Smooth muscle cell (in vitro differentiated cells): Measurements from ENCODE around the gene RAB11FIP4. TPM values are rescaled to one million over a fixed set of nuclear protein-coding genes. Genes with fewer than 3 reads are reported as not detected.

ENCODE experiments used
- DNase-seq: peaks from one replicate; lab custom pipeline; 2025; ENCODE audit not compliant: unreplicated experiment; lab: John Stamatoyannopoulos, UW
- H2AFZ ChIP-seq: fragments of 200-600 bp; sonication (generic); 2 replicates; pipeline ENCODE4 v1.6.0; 2016; ENCODE audit warnings: antibody characterized with exemption, low read depth, mild to moderate bottlenecking
- H3F3A ChIP-seq: fragments of 200-600 bp; sonication (generic); 2 replicates; pipeline ENCODE4 v1.6.0; 2017; ENCODE audit warnings: antibody characterized with exemption, low read depth
- H3K27ac ChIP-seq: fragments of 200-600 bp; sonication (generic); 2 replicates; pipeline ENCODE4 v1.5.1; 2016; ENCODE audit warnings: low read depth, mild to moderate bottlenecking
- H3K27me3 ChIP-seq: fragments of 200-600 bp; sonication (generic); 2 replicates; pipeline ENCODE4 v1.6.1; 2016; ENCODE audit warnings: low read depth, mild to moderate bottlenecking
- H3K36me3 ChIP-seq: fragments of 200-600 bp; sonication (generic); 2 replicates; pipeline ENCODE4 v1.5.1; 2016; ENCODE audit warnings: low read depth
- H3K4me1 ChIP-seq: fragments of 200-600 bp; sonication (generic); 2 replicates; pipeline ENCODE4 v1.5.1; 2016; ENCODE audit warnings: low read depth
- H3K4me2 ChIP-seq: fragments of 200-600 bp; sonication (generic); 2 replicates; pipeline ENCODE4 v1.6.0; 2016; ENCODE audit warnings: mild to moderate bottlenecking
- H3K4me3 ChIP-seq: fragments of 200-600 bp; sonication (generic); 2 replicates; pipeline ENCODE4 v1.5.1; 2016; ENCODE audit warnings: mild to moderate bottlenecking
- H3K79me2 ChIP-seq: fragments of 200-600 bp; sonication (generic); 2 replicates; pipeline ENCODE4 v1.6.0; 2016; ENCODE audit warnings: low read depth, mild to moderate bottlenecking
- H3K9ac ChIP-seq: fragments of 200-600 bp; sonication (generic); 2 replicates; pipeline ENCODE4 v1.6.0; 2016; ENCODE audit warnings: low read depth
- H3K9me3 ChIP-seq: fragments of 200-600 bp; sonication (generic); replicated peaks from 2 replicates; pipeline ENCODE4 v1.5.1; 2016; ENCODE audit warnings: low read depth
- H4K20me1 ChIP-seq: fragments of 200-600 bp; sonication (generic); 2 replicates; pipeline ENCODE4 v1.6.0; 2016; ENCODE audit warnings: low read depth
- WGBS: methylation state at CpG from one replicate; pipeline ENCODE4 v1.1.7; 2016; ENCODE audit warnings: low lambda C conversion rate; 5-methylcytosine and 5-hydroxymethylcytosine counted together
- polyA plus RNA-seq: library from polyadenylated mRNA; unstranded; fragments of >200 nt; fragmentation: Nextera tagmentation; extraction: Ambion mirVana; gene quantifications from 2 replicates; pipeline ENCODE4 v1.2.1, GENCODE V29; 2016
- total RNA-seq: library from RNA; depleted of rRNA; stranded (reverse); fragments of >200 nt; gene quantifications from 2 replicates; pipeline ENCODE4 v1.2.3, GENCODE V29; 2014
- TF ChIP-seq, protein P1 (sequence below): fragments of 200-600 bp; sonication (generic); IDR thresholded peaks from 2 replicates; pipeline ENCODE4 v1.5.1; 2017; ENCODE audit warnings: borderline replicate concordance, mild to moderate bottlenecking, antibody characterized with exemption; ENCODE audit not compliant: insufficient read depth, poor library complexity, severe bottlenecking

RAB11FIP4 gene
- total and polyA plus RNA-seq, 2 experiments from 2014 or later, result 0.42 to 2.9 TPM

DNA sequence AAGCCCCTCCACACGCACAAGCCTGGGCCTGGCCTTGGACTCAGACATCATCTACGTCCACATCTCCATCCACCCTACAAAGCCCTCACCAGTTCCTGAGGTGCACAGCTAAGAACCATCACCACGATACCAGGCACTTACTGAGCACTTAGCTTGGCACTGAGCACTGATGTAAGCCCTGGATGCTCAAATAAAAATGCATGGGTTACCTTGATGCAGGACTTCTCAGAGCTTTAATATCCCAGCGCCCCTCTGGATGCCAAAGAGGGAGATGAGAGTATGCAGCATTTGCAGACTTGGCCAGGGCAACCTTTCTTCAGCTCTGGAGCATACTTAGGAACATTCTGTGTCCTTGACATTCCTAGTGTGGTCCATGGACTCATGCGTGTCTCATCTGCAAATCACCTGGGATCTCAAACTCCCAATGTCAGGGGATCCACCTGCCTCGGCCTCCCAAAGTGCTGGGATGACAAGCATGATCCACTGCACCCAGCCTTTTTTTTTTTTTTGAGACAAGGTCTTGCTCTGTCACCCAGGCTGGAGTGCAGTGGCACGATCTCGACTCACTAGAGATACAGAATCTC lies 69.8 kb downstream of the RAB11FIP4 start:
- Histone ChIP-seq H3K36me3 (no peaks in the 10 kb centered on the region), H3K9ac (no peak overlapping the region), H3K4me1 (no peaks in the 10 kb centered on the region), H3K4me2 (no peak overlapping the region), H3K27ac (no peak overlapping the region), H3K9me3 (no peaks in the 10 kb centered on the region), H4K20me1 (no peaks in the 10 kb centered on the region), H3K79me2 (no peaks in the 10 kb centered on the region), H3K27me3 (no peaks in the 10 kb centered on the region), H3F3A (no peaks in the 10 kb centered on the region), H3K4me3 (no peak overlapping the region), H2AFZ (no peak overlapping the region)
- no peak for DNase-seq
- TF ChIP-seq, protein P1, sequence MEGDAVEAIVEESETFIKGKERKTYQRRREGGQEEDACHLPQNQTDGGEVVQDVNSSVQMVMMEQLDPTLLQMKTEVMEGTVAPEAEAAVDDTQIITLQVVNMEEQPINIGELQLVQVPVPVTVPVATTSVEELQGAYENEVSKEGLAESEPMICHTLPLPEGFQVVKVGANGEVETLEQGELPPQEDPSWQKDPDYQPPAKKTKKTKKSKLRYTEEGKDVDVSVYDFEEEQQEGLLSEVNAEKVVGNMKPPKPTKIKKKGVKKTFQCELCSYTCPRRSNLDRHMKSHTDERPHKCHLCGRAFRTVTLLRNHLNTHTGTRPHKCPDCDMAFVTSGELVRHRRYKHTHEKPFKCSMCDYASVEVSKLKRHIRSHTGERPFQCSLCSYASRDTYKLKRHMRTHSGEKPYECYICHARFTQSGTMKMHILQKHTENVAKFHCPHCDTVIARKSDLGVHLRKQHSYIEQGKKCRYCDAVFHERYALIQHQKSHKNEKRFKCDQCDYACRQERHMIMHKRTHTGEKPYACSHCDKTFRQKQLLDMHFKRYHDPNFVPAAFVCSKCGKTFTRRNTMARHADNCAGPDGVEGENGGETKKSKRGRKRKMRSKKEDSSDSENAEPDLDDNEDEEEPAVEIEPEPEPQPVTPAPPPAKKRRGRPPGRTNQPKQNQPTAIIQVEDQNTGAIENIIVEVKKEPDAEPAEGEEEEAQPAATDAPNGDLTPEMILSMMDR, result no peak
- WGBS, result 91% methylated on average over 8 of the region's 8 CpGs

DNA sequence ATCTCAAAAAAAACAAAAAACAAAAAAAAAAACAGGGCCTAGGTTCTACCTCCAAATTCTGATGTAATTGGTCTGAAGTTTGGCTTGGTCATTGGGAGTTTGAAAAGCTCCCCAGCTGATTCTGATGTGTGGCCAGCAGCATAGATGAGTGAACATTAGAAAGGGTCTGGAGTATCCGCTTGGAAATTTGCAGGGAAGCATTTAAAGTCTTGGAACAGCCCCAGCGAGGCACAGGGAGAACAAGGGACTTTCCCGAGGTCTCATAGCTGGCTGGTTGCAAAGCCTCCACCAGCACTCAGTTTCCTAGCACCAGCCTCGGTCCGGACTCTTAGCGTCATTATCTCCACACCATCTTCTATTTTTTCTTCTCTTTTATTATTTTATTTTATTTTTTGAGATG lies 70.8 kb downstream of the RAB11FIP4 start:
- no peak for DNase-seq
- TF ChIP-seq, protein P1, result no peak

DNA sequence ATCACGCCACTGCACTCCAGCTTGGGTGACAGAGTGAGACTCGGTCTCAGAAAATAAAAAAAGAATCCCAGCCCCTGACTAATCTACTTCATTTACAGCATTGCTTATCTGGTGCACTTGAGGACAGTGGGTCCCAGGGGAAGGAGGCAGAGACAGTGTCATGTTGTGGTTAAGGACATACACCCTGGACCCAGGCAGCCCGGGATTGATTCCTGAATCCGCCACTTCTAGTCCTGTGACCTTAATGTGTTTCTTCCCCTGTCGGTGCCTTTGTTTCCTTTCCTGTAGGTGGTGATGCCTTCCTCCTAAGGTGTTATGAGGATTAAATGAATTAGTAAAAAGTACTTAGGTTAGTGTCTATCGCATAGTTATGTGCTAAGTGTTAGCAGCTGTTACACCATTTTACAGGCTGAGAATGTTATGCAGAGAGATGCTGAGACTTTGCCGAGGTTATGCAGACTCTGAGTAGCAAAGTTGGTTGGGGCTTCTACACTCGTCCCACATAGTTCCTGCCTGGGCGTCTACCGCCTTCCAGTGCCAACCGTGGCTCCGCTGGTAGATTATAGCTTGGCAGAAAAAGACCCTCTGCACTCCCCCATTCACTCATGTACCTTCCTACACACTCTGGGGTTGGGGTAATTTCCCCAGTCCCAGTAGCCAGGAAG lies 74.8 kb downstream of the RAB11FIP4 start:
- Histone ChIP-seq H3K9ac (no peak overlapping the region), H3K9me3 (no peaks in the 10 kb centered on the region), H3K79me2 (no peaks in the 10 kb centered on the region), H3K27me3 (no peaks in the 10 kb centered on the region), H3K4me3 (no peak overlapping the region), H3K36me3 (no peaks in the 10 kb centered on the region), H3K27ac (no peak overlapping the region), H4K20me1 (no peaks in the 10 kb centered on the region), H3K4me2 (no peak overlapping the region), H3F3A (no peaks in the 10 kb centered on the region), H2AFZ (no peak overlapping the region), H3K4me1 (peaks cover 6% of the 10 kb centered on the region)
- TF ChIP-seq, protein P1, result no peak
- DNase-seq, result no peak
- 88% methylated on average over 12 of the region's 12 CpGs for WGBS

More for the DNA sequence above, 70.8 kb downstream of the RAB11FIP4 start:
- no peak overlapping the region for H3K4me3 ChIP-seq
- H3K4me1 ChIP-seq, result no peaks in the 10 kb centered on the region
- H3K79me2 ChIP-seq, result no peaks in the 10 kb centered on the region
- no peaks in the 10 kb centered on the region for H3F3A ChIP-seq
- 83% methylated on average over 6 of the region's 6 CpGs for whole genome bisulfite sequencing
- no peak overlapping the region for H3K27ac ChIP-seq
- H3K9ac ChIP-seq, result no peak overlapping the region
- no peak overlapping the region for H2AFZ ChIP-seq
- no peaks in the 10 kb centered on the region for H3K36me3 ChIP-seq
- H3K9me3 ChIP-seq, result no peaks in the 10 kb centered on the region
- H3K27me3 ChIP-seq, result no peaks in the 10 kb centered on the region
- H4K20me1 ChIP-seq, result no peaks in the 10 kb centered on the region
- H3K4me2 ChIP-seq, result no peak overlapping the region
